Spinal cord (tissue), 10 donors: ENCODE results near the gene GIPC2. TPM values are rescaled to one million over a fixed set of nuclear protein-coding genes. Genes with fewer than 3 reads are reported as not detected.
A peak's percentile ranks its signal among the peaks of the same experiment; 100 is the strongest.

Source experiments
- DNase-seq, 6 donors: peaks; one replicate each; pipeline versions ENCODE4 v3.0.0 to v3.0.0-alpha.2; 2013 to 2015; ENCODE audit warnings: low spot score in 6 of 6, low read depth in 4 of 6
- H3K27ac ChIP-seq: one replicate; pipeline ENCODE4 v1.5.1; 2013; ENCODE audit warnings: low read depth, low read length, control low read depth
- H3K27me3 ChIP-seq: one replicate; pipeline ENCODE4 v1.6.1; 2013; ENCODE audit warnings: low read length; ENCODE audit not compliant: control insufficient read depth, insufficient read depth
- H3K36me3 ChIP-seq: one replicate; pipeline ENCODE4 v1.6.1; 2013; ENCODE audit warnings: low read length; ENCODE audit not compliant: control insufficient read depth, insufficient read depth
- H3K4me1 ChIP-seq: one replicate; pipeline ENCODE4 v1.6.1; 2013; ENCODE audit warnings: low read length; ENCODE audit not compliant: control insufficient read depth, insufficient read depth
- H3K4me3 ChIP-seq: one replicate; pipeline ENCODE4 v1.5.1; 2013; ENCODE audit warnings: low read depth, low read length, control low read depth
- H3K9me3 ChIP-seq: one replicate; pipeline ENCODE4 v1.6.1; 2013; ENCODE audit warnings: low read length; ENCODE audit not compliant: control insufficient read depth, insufficient read depth
- WGBS: methylation state at CpG from one replicate; pipeline ENCODE4 v1.1.5; 2013; ENCODE audit warnings: missing lambda C conversion rate; ENCODE audit not compliant: insufficient coverage; 5-methylcytosine and 5-hydroxymethylcytosine counted together
- polyA plus RNA-seq, 2 donors: library from polyadenylated mRNA; unstranded; fragments of 120-200 nt; gene quantifications; one replicate each; pipeline ENCODE4 v1.2.1, GENCODE V29; 2013; ENCODE audit not compliant: insufficient read length in 2 of 2
- total RNA-seq, 2 donors: library from RNA; depleted of rRNA in 1 of 2; stranded (reverse); fragments of 120-200 nt in 1 of 2; fragments of >200 nt in 1 of 2; gene quantifications; one replicate each; pipeline versions ENCODE4 v1.2.3 to v1.2.4, GENCODE V29; 2013 to 2014
- donor health status: healthy.

The GIPC2 gene
- total and polyA plus RNA-seq, 4 donors: 0.41 to 1.5 (median 1.1) TPM

GRCh38 chr1:78035121-78035520, 10.6 kb upstream of the GIPC2 start:
- no peaks in the 10 kb centered on the region for H3K4me1 ChIP-seq
- no peaks in the 10 kb centered on the region for H3K27me3 ChIP-seq
- peaks cover 1% of the 10 kb centered on the region for H3K9me3 ChIP-seq
- H3K27ac ChIP-seq: no peak overlapping the region
- H3K36me3 ChIP-seq: no peaks in the 10 kb centered on the region
- DNase-seq: no peak
- WGBS: 57% methylated on average over 1 of the region's 2 CpGs
- H3K4me3 ChIP-seq: no peak overlapping the region

- no peaks in the 10 kb centered on the region for H3K36me3 ChIP-seq
- WGBS: 100% methylated on average over 1 of the region's 5 CpGs
- no peaks in the 10 kb centered on the region for H3K4me1 ChIP-seq
- peaks cover 1% of the 10 kb centered on the region for H3K9me3 ChIP-seq
- no peak for DNase-seq
- H3K27ac ChIP-seq: no peak overlapping the region
- no peaks in the 10 kb centered on the region for H3K27me3 ChIP-seq
- H3K4me3 ChIP-seq: no peak overlapping the region
Measured at GRCh38 chr1:78036450-78036849, 9.3 kb upstream of the GIPC2 start.

GRCh38 chr1:78038071-78038470, 7.7 kb upstream of the GIPC2 start:
- H3K27me3 ChIP-seq: no peaks in the 10 kb centered on the region
- H3K4me1 ChIP-seq: no peaks in the 10 kb centered on the region
- DNase-seq: no peak
- no peak overlapping the region for H3K27ac ChIP-seq
- WGBS: no CpG with 5 or more reads among the region's 2 CpGs
- H3K9me3 ChIP-seq: peaks cover 1% of the 10 kb centered on the region
- no peak overlapping the region for H3K4me3 ChIP-seq
- no peaks in the 10 kb centered on the region for H3K36me3 ChIP-seq

GRCh38 chr1:78038491-78038939, 7.3 kb upstream of the GIPC2 start:
- no peak overlapping the region for H3K27ac ChIP-seq

GRCh38 chr1:78040484-78041089, 5.2 kb upstream of the GIPC2 start:
- Histone ChIP-seq H3K36me3 (no peaks in the 10 kb centered on the region), H3K4me3 (no peak overlapping the region), H3K4me1 (no peaks in the 10 kb centered on the region), H3K9me3 (peaks cover 1% of the 10 kb centered on the region), H3K27me3 (peaks cover 12% of the 10 kb centered on the region), H3K27ac (no peak overlapping the region)
- WGBS: no CpG with 5 or more reads among the region's 3 CpGs
- DNase-seq: no peak

More at GRCh38 chr1:78038491-78038939, 7.3 kb upstream of the GIPC2 start:
- peaks cover 1% of the 10 kb centered on the region for H3K9me3 ChIP-seq
- no peak overlapping the region for H3K4me3 ChIP-seq
- no peak for DNase-seq
- no peaks in the 10 kb centered on the region for H3K4me1 ChIP-seq
- H3K36me3 ChIP-seq: no peaks in the 10 kb centered on the region
- no peaks in the 10 kb centered on the region for H3K27me3 ChIP-seq

- Histone ChIP-seq H3K27ac (no peak overlapping the region), H3K4me3 (no peak overlapping the region), H3K4me1 (peaks cover 8% of the 10 kb centered on the region), H3K9me3 (no peaks in the 10 kb centered on the region), H3K36me3 (no peaks in the 10 kb centered on the region), H3K27me3 (peaks cover 35% of the 10 kb centered on the region)
- DNase-seq: no peak
- 79% methylated on average over 3 of the region's 3 CpGs for WGBS
Measured at GRCh38 chr1:78043436-78043835, 2.3 kb upstream of the GIPC2 start.

- WGBS: 59% methylated on average over 11 of the region's 14 CpGs
- H3K27ac ChIP-seq: no peak overlapping the region
- H3K4me3 ChIP-seq: no peak overlapping the region
Measured at GRCh38 chr1:78044796-78045562, 787 bp upstream of the GIPC2 start.

GRCh38 chr1:78045563-78045925, 222 bp upstream of the GIPC2 start:
- Histone ChIP-seq H3K27me3 (peaks cover 37% of the 10 kb centered on the region), H3K4me3 (peak overlapping the region; percentile 4), H3K9me3 (no peaks in the 10 kb centered on the region), H3K36me3 (no peaks in the 10 kb centered on the region), H3K27ac (no peak overlapping the region), H3K4me1 (peaks cover 8% of the 10 kb centered on the region)
- 31% methylated on average over 13 of the region's 19 CpGs for WGBS
- DNase-seq: peak in 1 of 6 donors; percentile 31

More at GRCh38 chr1:78044796-78045562, 787 bp upstream of the GIPC2 start:
- Histone ChIP-seq H3K27me3 (peaks cover 37% of the 10 kb centered on the region), H3K4me1 (peaks cover 8% of the 10 kb centered on the region), H3K36me3 (no peaks in the 10 kb centered on the region), H3K9me3 (no peaks in the 10 kb centered on the region)
- no peak for DNase-seq

GRCh38 chr1:78047106-78047505, 1.3 kb downstream of the GIPC2 start:
- Histone ChIP-seq H3K27me3 (peaks cover 37% of the 10 kb centered on the region), H3K4me1 (peaks cover 8% of the 10 kb centered on the region), H3K9me3 (no peaks in the 10 kb centered on the region), H3K27ac (no peak overlapping the region), H3K4me3 (no peak overlapping the region), H3K36me3 (no peaks in the 10 kb centered on the region)
- WGBS: 100% methylated on average over 1 of the region's 5 CpGs
- DNase-seq: no peak

GRCh38 chr1:78047631-78048030, 1.9 kb downstream of the GIPC2 start:
- Histone ChIP-seq H3K4me1 (peaks cover 8% of the 10 kb centered on the region), H3K4me3 (no peak overlapping the region), H3K9me3 (no peaks in the 10 kb centered on the region), H3K36me3 (no peaks in the 10 kb centered on the region), H3K27ac (no peak overlapping the region), H3K27me3 (peaks cover 37% of the 10 kb centered on the region)
- no peak for DNase-seq
- WGBS: no CpG with 5 or more reads among the region's 3 CpGs
